Stimulated activated CD4-positive, alpha-beta T cell treated with anti-CD3 and anti-CD28 coated beads, Interleukin-1b, Interleukin-23, amount 100 ng/mL, for 4 hours (primary cell): Measurements from ENCODE around the gene NDE1.
A peak's percentile ranks its signal among the peaks of the same experiment; 100 is the strongest.
"Not testable (repeated sequence)": the region's sequence is repeated elsewhere in the genome, so short reads cannot be mapped to it uniquely, and the experiment has no call there.

Experiments used
- DNase-seq, 2 donors: peaks; one replicate each; pipeline ENCODE4 v3.0.0-alpha.2; 2020; ENCODE audit warnings: low read depth in 2 of 2

The NDE1 gene

DNA sequence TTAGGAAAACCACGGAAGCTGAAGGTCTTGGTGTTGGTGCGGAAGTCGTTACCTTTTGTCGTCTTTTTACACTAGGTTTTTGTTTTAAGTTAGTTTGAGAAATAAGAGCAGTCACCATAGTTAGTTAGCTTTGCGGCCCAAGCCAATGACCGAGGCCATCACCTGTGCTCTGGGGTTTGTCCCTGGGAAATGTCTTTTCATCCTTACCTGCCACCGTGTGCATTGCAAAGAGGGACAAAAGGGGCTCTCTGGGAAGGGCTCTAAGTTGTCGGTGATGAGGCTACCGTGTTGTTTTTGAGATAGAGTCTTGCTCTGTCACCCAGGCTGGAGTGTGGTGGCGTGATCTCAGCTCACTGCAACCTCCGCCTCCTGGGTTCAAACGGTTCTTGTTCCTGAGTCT lies 49.8 kb downstream of the NDE1 start:
- no peak for DNase-seq

DNA sequence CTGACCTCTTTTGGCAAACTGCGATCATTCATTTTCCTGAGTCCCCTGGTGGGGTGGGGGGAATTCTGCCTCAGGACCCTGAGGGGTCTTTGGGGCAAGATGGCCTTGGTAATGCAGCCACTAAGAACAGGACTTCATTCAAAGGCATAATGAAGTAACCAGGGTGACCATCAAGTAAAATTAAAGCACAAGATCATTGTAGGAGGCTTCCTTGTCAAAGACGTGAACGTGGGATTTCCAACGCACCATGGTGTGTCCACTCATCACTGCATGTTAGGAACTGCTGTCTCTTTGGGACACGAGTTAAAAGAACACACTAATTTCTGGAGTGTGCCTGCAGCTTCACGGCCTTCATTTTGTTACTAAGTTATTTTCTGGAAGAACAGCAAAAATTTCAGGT lies 51.3 kb downstream of the NDE1 start:
- DNase-seq = no peak

DNA sequence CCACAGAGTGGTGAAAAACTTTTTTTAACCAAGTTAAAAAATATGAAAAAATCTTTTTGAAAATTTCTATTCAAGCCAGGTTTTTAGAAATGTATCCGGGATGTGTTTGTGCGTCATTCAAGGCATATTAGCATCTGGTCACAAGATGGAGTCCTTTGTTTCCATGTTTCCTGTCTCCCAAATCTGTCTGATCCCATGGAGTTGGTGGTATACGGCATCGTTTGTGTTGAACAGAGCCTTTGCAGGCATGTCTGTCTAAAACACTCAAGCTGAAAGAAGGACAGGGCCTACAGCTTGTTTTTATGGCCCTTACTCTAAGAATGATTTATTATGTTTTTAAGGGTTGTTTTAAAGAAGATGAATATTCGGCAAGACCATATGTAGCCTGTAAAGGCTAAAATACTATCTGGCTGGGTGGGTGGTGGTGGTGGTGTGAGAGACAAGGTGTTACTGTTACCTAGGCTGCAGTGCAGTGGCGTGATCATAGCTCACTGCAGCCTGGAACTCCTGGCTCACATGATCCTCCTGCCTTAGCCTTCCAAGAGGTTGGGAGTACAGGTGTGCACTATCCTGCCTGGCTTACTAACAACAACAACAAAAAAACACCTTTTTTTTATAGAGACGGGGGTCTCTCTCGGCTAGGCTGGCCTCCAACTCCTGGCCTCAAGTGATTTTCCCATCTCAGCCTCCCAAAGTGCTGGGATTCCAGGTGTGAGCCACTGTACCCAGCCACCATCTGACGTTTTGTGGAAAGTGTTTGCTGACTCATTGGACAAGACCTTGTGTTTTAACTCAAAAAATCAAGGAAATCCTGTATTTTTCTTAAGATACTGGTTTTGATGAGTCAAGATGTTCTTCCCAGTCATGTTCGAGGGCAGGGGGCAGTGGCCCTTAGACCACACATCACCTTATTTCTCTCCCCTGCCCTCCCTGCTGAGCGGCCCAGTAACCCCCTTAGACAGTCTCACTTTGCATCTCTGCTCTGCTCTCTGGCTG lies 52.2 kb downstream of the NDE1 start:
- no peak for DNase-seq

DNA sequence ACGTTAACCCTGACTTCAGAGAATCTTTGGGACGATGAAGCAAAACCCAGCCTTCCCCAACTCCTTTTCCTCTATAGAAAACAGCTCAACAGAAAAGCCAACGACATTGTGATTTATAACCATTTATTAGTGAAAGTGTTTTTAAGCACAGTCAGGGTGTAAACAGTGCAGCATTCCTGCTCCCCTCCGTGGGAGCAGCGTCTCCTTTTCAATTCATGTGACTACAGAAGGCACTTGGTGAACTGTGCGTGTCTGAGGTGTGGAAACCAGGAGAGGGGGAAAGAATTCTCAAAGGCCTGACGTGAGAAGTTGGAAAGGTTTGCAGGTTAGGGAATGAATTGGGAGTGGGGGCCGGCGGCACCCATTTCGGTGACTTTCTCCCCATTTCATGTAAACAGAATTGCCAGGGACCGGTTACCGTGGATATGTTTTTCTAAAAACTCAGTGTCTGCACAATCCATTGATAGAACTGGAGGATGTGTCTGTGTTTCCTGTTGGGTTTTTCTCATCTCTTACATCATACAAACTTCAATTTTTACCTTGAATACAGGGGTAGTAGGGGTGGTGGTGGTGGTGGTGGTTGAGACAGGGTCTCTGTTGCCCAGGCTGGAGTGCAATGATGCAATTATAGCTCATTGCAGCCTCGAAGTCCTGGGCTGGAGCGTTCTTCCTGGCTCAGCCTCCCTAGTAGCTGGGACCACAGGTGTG lies 53.1 kb downstream of the NDE1 start:
- no peak for DNase-seq

DNA sequence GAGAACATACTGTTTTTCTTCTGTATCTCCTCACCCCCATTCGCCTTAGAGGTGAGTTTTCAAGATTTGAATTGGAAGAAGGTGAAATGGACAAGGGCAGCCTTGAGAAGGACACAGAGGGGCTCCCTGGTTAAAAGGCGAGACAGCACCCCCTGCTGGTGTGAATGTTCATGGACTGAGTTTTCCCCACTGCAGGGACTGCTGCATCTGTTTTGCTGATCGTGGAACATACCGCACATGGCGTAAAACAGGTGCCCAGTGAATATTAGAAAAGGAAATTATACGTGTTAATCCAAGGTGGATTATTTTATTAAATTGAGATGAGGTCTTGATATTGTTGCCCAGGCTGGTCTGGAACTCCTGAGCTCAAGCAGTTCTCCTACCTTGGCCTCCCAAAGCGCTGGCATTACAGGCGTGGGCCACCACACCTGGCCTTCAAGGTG lies 54.5 kb downstream of the NDE1 start:
- peak; percentile 67 to 74 for DNase-seq

DNA sequence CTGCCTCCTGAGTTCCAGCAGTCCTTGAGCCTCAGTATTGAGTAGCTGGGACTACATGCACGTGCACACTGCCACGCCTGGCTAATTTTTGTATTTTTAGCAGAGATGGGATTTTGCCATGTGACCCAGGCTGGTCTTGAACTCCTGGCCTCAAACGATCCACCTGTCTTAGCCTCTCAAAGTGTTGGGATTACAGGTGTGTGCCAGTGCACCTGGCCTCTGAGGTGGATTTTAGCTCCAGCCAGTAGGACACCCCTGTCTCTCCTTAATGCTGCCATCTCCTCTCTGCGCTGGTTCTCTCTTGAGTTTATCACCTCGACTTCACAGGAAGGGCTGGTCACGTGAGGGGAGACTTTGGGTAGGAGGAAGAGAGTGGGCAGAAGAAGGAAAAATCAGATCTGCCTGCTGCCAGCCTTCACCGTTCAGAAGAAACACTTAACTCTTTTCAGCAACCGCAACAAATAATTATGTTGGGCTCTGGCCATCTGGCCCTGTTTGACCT lies 55.1 kb downstream of the NDE1 start:
- no peak for DNase-seq

DNA sequence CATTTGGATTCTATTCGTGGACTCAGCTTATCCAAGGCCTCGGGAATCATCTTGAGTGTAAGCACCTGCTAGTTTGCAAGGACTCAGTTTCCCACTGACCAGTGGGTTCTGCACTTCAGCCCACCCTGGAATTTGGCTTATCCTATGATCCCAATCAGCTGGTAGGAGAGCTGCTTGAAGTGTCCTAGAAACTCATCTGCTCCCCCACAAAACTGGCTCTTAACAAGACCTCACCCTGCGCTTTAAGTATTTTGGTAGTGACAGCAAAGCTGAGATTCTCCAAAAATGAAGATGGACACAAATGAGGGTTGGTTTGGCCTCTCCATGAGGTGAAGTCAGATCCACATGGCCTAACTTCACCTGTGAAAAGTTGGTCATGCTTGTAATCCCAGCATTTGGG lies 57.3 kb downstream of the NDE1 start:
- no peak for DNase-seq

DNA sequence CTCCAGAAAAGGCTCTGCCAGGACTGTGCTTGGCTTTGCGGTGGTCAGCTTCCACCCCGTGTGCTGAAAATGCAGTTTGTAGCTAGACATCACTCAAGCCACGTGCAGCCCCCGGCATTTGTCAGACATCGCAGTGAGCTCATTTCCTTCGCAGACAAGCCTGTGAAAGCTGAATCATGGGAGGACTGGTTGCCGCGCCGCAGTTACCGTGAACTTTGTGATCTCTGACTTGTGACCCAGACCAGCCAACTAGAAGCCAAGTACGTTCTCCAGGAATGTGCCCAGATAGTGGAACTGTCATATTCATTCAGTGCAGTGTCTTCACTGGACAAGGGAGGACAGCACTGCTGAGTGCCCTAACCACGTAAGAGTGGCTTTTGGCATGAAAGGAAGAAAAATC lies 58.1 kb downstream of the NDE1 start:
- DNase-seq = no peak

DNA sequence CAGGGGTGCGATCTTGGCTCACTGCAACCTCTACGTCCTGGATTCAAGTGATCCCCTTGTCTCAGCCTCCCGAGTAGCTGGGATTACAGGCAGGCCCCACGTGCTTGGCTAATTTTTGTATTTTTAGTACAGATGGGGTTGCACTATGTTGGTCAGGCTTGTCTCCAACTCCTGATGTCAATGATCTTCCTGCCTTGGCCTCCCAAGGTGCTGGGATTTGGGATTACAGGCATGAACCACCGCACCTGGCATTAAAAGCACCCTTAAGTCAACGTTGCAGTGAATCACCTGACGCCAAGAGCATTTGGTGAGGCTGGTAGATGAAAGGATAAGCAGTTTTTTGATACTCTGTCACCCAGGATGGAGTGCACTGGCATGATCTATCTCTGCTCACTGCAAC lies 59.0 kb downstream of the NDE1 start:
- no peak for DNase-seq

DNA sequence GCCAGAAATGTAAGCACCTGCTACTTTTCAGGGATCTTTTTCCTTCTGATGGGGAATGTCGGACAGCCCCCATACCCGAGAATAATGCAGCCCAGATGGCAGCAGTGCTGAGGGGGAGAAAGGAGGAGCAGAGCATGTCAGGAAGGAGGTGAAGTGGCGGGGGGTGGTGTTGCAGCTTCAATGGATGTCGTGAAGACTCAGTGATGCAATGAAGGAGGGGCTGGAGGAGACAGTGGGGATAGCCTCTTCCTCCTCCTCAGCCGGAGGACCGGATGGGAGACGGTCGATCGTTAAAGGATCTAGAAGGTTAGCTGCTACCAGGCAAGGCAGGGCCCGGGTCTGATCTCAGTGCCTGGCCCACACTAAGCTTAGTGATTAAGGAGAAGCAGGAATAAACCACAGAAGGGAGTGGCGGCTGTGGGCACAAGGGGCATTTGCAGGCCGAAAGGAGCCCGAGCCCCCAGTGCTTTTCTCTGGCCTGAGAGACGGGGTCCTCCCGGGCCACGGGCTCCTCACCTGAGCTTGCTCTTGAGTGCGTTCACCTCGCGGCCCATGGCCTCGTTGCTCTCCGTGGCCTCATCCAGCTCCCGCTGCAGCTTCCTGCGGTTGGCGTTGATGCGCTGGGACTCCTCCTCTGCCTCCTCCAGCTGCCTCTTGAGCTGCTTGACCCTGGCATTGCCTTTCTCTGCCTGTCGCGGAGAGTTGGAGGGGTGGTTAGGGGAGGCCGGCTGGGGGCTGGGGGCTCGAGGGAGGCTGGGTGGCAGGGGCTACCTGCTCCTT lies 64.5 kb downstream of the NDE1 start:
- DNase-seq = no peak

DNA sequence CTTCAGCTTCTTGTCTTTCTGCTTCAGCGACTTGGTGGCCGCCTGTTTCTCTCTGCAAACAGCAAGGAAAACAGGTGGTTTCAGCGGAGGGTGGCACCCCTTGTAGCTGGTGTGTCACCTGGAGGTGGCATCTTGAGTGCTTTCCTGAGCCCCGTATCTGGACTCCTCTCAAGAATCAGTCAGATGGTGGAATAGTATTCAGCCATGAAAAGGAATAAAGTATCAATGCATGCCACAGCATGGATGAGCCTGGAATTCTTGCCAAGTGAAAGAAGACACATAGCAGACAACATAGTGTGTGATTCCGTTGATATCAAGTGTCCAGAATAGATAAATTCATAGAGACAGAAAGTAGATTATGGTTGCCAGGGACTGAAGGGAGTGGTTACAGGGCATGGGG lies 65.2 kb downstream of the NDE1 start:
- no peak for DNase-seq

DNA sequence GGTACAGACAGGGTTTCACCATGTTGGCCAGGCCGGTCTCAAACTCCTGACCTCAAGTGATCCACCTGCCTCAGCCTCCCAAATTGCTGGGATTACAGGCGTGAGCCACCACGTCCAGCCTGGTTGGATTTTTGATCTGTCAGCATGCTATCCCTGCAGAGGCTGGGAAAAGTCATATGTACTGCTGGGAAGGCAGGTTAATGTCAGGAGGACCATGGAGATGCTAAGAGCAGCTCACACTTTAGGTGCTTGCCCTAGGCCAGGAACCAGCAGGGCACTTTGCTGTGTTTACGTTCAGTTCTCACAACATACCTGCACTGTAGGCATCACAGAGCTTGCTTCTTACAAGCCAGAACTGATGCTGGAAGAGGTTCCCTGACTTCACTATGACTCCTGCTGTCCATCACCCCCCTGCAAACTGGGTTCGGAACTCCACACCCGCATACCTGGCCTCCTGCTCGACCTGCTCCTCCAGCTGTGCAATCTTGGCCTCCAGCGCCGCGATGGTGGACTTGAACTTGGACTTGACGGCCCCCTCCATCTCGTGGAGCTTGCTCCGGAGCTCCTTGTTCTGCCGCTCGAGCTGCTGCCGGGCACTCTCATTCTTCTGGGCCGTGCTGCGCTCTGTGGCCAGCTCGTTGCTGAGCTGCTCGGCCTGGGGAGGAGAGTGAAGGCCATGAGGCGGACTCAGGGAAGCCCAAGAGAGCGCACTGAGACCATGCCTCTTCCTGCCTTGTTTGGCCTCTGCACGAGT lies 66.8 kb downstream of the NDE1 start:
- no peak for DNase-seq

DNA sequence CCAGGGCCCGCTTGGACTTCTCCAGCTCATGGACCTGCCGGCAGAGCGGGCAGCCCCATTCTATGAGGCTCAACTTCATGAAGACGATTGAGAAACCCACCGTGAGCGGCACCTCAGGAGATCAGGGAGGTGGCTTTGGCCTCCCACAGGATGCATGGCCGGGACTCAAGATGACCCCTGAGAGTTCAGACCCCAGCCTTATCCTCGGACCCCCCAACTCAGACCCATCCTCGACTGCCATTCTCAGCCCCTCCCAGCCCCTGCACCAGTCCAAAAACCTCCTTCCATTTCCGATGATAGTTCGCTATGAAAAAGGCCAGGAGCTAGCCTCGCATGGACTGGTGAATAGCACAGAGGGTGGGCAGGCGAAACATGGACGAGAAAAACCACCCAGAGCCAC lies 71.0 kb downstream of the NDE1 start:
- DNase-seq = no peak

DNA sequence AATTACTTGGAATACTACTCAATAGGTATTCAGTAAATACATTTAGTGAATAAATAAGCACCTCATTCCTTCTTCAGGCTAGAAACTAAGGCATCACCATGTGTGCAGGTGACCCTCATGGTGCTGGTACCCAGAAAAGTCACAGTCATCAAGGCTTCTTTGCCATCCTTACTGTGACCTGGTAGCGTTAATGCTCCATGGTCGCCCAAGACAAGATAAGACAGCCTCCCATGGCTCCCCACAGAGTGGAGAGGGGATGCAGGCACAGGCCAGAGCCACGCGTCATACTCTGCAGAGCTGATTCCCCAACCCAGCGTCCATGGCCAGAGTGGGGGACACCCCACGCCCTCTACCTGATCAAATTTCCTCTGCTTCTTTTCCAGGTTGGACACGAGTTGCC lies 73.8 kb downstream of the NDE1 start:
- DNase-seq = no peak

DNA sequence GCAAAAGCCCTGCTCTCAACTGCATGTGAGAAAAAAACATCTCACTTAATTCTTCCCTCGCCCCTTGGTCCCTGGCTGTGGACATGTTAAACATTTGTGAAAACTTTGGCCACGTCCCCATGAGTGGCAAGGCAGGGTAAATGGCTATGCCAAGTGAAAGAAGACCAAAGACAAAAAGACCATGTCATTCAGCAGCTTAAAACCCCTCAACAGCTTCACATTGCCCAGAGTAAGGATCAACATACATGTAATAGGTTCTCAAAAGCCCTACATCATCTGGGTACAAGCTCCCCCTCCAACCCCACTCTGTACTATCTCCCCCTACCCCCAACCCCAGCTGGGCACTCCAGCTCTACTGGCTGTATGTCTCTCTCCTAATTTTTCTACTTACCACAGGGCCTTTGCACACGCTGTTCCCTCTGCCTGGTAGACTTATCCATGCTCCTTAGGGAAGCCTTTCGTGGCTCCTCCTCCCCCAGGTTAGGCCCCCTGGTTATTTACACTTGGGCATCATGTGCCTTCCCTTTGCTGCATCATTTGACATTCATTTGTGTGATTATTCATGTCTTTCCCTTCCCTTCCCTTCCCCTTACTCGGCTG lies 75.7 kb downstream of the NDE1 start:
- DNase-seq = no peak

DNA sequence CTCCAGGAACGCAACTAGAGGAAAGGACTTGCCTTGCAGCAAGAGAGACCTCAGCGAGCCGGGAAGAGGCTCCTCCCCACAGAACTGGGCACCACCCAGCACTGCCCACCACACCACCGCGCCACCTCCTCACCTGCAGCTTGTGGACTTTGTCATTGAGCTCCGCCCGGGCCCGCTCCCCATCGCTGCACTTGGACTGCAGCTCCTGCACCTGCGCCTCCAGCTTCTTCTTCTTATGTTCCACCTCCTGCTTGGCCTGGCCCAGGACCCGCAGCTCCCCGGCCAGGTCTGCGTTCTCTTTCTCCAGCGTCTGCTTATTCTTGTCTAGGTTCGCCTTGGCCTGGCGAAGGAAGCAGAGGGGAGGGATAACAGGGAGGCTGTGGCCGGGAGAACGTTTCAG lies 76.7 kb downstream of the NDE1 start:
- no peak for DNase-seq

DNA sequence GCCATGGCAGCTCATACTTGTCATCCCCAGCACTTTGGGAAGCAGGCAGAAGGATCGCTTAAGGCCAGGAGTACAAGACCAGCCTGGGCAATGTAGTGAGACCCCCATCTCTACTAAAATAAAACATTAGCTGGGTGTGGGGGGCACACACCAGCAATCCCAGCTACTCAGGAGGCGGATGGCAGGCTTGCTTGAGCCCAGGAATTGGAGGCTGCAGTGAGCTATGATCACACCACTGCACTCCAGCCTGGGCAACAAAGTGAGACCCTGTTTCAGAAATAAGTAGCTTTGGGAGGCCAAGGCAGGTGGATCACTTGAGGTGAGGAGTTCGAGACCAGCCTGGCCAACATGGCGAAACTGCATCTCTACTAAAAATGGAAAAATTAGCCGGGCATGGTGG lies 77.7 kb downstream of the NDE1 start:
- DNase-seq = not testable (repeated sequence)

DNA sequence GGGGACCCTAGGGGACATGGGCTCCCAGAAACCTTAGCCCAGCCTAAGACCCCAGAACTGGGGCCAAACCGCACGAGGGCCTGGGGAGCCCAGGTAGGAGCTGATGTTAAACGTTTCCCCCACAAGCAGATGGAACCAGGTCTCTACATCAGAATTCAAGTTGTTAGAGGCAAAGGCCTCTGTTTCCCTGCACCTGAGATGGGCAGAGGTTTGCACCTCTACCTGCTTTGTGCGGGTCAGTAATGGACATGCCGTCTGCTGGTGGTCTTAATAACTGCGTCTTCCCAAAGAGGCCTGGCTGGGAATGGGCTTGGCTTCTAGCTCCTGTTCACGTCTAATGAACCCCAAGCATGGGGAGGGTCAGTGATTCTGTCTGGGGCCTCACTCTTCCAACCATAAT lies 79.1 kb downstream of the NDE1 start:
- no peak for DNase-seq

DNA sequence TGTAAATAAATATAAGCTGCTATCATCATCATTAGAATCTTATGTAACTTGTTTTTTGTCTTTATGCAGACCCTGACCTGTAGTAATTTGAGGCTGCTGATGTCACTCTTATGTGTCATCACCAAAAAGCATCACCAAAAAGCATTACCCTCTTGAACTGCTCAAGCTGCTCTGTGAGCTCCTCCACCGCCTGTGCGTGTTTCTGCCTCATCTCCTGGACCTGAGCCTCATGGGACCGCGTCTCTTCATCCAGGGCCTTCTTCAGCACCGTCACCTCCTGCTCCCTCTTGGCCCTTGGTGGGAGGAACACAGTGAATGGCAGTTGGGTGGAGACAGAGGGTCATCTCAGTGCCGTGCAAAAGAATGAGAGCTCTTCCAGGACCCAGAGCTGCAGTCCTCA lies 82.4 kb downstream of the NDE1 start:
- no peak for DNase-seq

DNA sequence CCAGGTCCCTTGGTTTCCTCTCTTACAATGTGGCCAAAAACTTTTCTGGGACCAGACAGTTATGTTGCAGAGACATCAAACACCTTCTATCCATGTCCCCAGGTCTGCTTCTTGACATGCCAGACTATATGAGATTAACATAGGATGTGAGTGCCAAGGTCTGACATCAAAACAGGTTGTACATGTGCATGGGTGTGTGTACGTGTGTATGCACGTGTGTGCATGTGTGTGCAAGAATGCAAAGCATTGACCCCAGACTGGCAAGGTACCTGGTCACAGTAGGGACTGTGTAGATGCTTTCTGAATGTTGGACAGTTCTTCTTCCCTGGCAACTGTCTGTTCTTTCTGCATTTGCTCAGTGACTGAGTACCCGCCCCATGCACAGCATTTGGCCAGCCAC lies 85.6 kb downstream of the NDE1 start:
- DNase-seq = no peak

DNA sequence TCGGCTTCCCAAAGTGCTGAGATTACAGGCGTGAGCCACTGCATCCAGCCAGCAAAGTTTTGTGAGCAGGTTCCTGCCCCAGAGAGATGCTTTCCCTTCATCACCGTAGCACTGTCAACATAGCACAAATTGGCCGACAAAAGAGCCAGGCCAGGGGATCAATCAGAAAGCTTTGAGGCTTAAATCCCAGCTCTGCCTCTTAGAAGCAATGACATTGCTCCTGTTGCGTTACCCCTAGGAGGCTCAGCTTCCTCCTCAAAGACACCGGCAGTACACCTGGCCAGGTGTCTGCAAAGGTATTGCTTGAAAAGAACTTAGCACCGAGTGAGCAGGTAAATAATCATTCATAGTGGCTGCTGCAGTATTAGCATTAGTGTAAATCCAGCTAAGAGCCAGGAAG lies 86.5 kb downstream of the NDE1 start:
- DNase-seq = no peak
